HEK293 (cell line): ENCODE measurements around the gene BCAS3.

Experiments used
- CTCF ChIA-PET: fragments of 350-600 bp; formaldehyde crosslinking; extraction: SDS; loops from one replicate; lab custom pipeline; 2021; ENCODE audit warnings: antibody characterized with exemption; lab: Yijun Ruan, JAX
- POLR2A ChIA-PET: fragments of 300-600 bp; formaldehyde crosslinking; extraction: SDS; loops from one replicate; lab custom pipeline; 2020; ENCODE audit warnings: antibody characterized with exemption, inconsistent platforms; lab: Yijun Ruan, JAX
- H3K27ac ChIP-seq: fragments of 200-500 bp; sonication (Bioruptor generic); 2 replicates; pipeline ENCODE4 v1.5.1; 2014; ENCODE audit warnings: low read depth, low read length, control low read depth, inconsistent platforms; ENCODE audit errors: extremely low read depth
- H3K36me3 ChIP-seq, 2 experiments: fragments of 200-500 bp in 1 of 2; sonication (Bioruptor generic) in 1 of 2; 1 replicate in 1 of 2; 2 replicates in 1 of 2; pipeline ENCODE4 v1.5.1; 2014 to 2017; ENCODE audit warnings: inconsistent platforms in 2 of 2, low read length in 2 of 2; ENCODE audit not compliant: control insufficient read depth in 2 of 2, insufficient read depth in 1 of 2
- H3K4me1 ChIP-seq: fragments of 200-500 bp; sonication (Bioruptor generic); 2 replicates; pipeline ENCODE4 v1.5.1; 2014; ENCODE audit warnings: mild to moderate bottlenecking, low read length, inconsistent platforms; ENCODE audit not compliant: control insufficient read depth, insufficient read depth
- H3K4me3 ChIP-seq: 2 replicates; pipeline ENCODE4 v1.5.1; 2011; ENCODE audit warnings: low read depth, mild to moderate bottlenecking, control low read depth, low read length, moderate library complexity
- H3K9me3 ChIP-seq: fragments of 200-500 bp; sonication (Bioruptor generic); 2 replicates; pipeline ENCODE4 v1.5.1; 2014; ENCODE audit warnings: low read depth, low read length, inconsistent platforms; ENCODE audit not compliant: control insufficient read depth, insufficient read depth
- GFI1B ChIP-seq: fragments of 450-650 bp; formaldehyde crosslinking; IDR thresholded peaks from 2 replicates; pipeline ENCODE4 v1.5.1; 2016; ENCODE audit warnings: missing biosample characterization, missing genetic modification characterization
- GLI2 ChIP-seq: fragments of 450-650 bp; formaldehyde crosslinking; IDR thresholded peaks from 2 replicates; pipeline ENCODE4; 2017; ENCODE audit warnings: missing biosample characterization, missing genetic modification characterization, low read depth, borderline replicate concordance
- MYNN ChIP-seq: fragments of 450-650 bp; formaldehyde crosslinking; IDR thresholded peaks from 2 replicates; pipeline ENCODE4 v1.5.1; 2016; ENCODE audit warnings: missing biosample characterization, missing genetic modification characterization, borderline replicate concordance
- PRDM4 ChIP-seq: fragments of 450-650 bp; formaldehyde crosslinking; IDR thresholded peaks from 2 replicates; pipeline ENCODE4 v1.5.1; 2017; ENCODE audit warnings: missing biosample characterization, missing genetic modification characterization
- SCRT2 ChIP-seq: fragments of 450-650 bp; formaldehyde crosslinking; IDR thresholded peaks from 2 replicates; pipeline ENCODE4 v1.5.1; 2016; ENCODE audit warnings: missing biosample characterization, missing genetic modification characterization
- TCF7L2 ChIP-seq: IDR thresholded peaks from 2 replicates; pipeline ENCODE4 v1.6.1; 2011; ENCODE audit warnings: low read depth, mild to moderate bottlenecking, inconsistent platforms, low read length, moderate library complexity, borderline replicate concordance
- ZNF169 ChIP-seq: fragments of 450-650 bp; formaldehyde crosslinking; IDR thresholded peaks from 2 replicates; pipeline ENCODE4 v1.5.1; 2016; ENCODE audit warnings: missing biosample characterization, missing genetic modification characterization
- ZNF302 ChIP-seq: fragments of 450-650 bp; formaldehyde crosslinking; IDR thresholded peaks from 2 replicates; pipeline ENCODE4 v1.5.1; 2016; ENCODE audit warnings: missing biosample characterization, missing genetic modification characterization, low read depth
- ZNF404 ChIP-seq: fragments of 450-650 bp; formaldehyde crosslinking; IDR thresholded peaks from 2 replicates; pipeline ENCODE4 v1.5.1; 2017; ENCODE audit warnings: missing biosample characterization, missing genetic modification characterization
- ZNF549 ChIP-seq: fragments of 450-650 bp; IDR thresholded peaks from 2 replicates; pipeline ENCODE4 v1.5.1; 2018; ENCODE audit warnings: missing biosample characterization, missing genetic modification characterization, mild to moderate bottlenecking, inconsistent platforms, moderate library complexity
- ZNF791 ChIP-seq: fragments of 450-650 bp; formaldehyde crosslinking; IDR thresholded peaks from 2 replicates; pipeline ENCODE4 v1.5.1; 2016; ENCODE audit warnings: missing biosample characterization, missing genetic modification characterization
- TF ChIP-seq, protein P1 (sequence below): fragments of 450-650 bp; formaldehyde crosslinking; IDR thresholded peaks from 2 replicates; pipeline ENCODE4 v1.5.1; 2016; ENCODE audit warnings: missing biosample characterization, missing genetic modification characterization, borderline replicate concordance
- TF ChIP-seq, protein P2 (sequence below): fragments of 450-650 bp; formaldehyde crosslinking; IDR thresholded peaks from 2 replicates; pipeline ENCODE4 v1.5.1; 2016; ENCODE audit warnings: missing biosample characterization, missing genetic modification characterization

Gene BCAS3

GRCh38 chr17:61299517-61300513, 622.2 kb downstream of the BCAS3 start:
- Histone ChIP-seq H3K36me3 (no peaks in the 10 kb centered on the region), H3K4me3 (no peak overlapping the region), H3K9me3 (no peaks in the 10 kb centered on the region), H3K27ac (no peak overlapping the region), H3K4me1 (no peaks in the 10 kb centered on the region)
- CTCF ChIA-PET, result interaction anchor here (1.0 to 1.1 kb wide), 2 partner anchors 9 to 579 kb away, joined by 3 read pairs; no protein-coding TSS in a partner anchor
- TF ChIP-seq ZNF302 (tag by site-specific recombination) (no peak), TCF7L2 (no peak), ZNF791 (no peak), MYNN (no peak), GFI1B (no peak), ZNF404 (no peak)
- TF ChIP-seq, protein P1, sequence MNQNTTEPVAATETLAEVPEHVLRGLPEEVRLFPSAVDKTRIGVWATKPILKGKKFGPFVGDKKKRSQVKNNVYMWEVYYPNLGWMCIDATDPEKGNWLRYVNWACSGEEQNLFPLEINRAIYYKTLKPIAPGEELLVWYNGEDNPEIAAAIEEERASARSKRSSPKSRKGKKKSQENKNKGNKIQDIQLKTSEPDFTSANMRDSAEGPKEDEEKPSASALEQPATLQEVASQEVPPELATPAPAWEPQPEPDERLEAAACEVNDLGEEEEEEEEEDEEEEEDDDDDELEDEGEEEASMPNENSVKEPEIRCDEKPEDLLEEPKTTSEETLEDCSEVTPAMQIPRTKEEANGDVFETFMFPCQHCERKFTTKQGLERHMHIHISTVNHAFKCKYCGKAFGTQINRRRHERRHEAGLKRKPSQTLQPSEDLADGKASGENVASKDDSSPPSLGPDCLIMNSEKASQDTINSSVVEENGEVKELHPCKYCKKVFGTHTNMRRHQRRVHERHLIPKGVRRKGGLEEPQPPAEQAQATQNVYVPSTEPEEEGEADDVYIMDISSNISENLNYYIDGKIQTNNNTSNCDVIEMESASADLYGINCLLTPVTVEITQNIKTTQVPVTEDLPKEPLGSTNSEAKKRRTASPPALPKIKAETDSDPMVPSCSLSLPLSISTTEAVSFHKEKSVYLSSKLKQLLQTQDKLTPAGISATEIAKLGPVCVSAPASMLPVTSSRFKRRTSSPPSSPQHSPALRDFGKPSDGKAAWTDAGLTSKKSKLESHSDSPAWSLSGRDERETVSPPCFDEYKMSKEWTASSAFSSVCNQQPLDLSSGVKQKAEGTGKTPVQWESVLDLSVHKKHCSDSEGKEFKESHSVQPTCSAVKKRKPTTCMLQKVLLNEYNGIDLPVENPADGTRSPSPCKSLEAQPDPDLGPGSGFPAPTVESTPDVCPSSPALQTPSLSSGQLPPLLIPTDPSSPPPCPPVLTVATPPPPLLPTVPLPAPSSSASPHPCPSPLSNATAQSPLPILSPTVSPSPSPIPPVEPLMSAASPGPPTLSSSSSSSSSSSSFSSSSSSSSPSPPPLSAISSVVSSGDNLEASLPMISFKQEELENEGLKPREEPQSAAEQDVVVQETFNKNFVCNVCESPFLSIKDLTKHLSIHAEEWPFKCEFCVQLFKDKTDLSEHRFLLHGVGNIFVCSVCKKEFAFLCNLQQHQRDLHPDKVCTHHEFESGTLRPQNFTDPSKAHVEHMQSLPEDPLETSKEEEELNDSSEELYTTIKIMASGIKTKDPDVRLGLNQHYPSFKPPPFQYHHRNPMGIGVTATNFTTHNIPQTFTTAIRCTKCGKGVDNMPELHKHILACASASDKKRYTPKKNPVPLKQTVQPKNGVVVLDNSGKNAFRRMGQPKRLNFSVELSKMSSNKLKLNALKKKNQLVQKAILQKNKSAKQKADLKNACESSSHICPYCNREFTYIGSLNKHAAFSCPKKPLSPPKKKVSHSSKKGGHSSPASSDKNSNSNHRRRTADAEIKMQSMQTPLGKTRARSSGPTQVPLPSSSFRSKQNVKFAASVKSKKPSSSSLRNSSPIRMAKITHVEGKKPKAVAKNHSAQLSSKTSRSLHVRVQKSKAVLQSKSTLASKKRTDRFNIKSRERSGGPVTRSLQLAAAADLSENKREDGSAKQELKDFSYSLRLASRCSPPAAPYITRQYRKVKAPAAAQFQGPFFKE (tag by site-specific recombination), result no peak
- POLR2A ChIA-PET, result no interaction called here

GRCh38 chr17:61302953-61303816, 625.5 kb downstream of the BCAS3 start:
- Histone ChIP-seq H3K9me3 (no peaks in the 10 kb centered on the region), H3K36me3 (no peaks in the 10 kb centered on the region), H3K4me3 (no peak overlapping the region), H3K4me1 (no peaks in the 10 kb centered on the region), H3K27ac (no peak overlapping the region)
- CTCF ChIA-PET, result interaction anchor here (1.1 kb wide), 1 partner anchor 11 kb away, joined by 3 read pairs; no protein-coding TSS in a partner anchor
- POLR2A ChIA-PET, result no interaction called here
- TF ChIP-seq PRDM4 (tag by site-specific recombination) (no peak), ZNF169 (no peak), GLI2 (tag by site-specific recombination) (no peak), ZNF404 (no peak), SCRT2 (tag by site-specific recombination) (peak; percentile 74), ZNF549 (tag by site-specific recombination) (no peak)
- TF ChIP-seq, protein P2, sequence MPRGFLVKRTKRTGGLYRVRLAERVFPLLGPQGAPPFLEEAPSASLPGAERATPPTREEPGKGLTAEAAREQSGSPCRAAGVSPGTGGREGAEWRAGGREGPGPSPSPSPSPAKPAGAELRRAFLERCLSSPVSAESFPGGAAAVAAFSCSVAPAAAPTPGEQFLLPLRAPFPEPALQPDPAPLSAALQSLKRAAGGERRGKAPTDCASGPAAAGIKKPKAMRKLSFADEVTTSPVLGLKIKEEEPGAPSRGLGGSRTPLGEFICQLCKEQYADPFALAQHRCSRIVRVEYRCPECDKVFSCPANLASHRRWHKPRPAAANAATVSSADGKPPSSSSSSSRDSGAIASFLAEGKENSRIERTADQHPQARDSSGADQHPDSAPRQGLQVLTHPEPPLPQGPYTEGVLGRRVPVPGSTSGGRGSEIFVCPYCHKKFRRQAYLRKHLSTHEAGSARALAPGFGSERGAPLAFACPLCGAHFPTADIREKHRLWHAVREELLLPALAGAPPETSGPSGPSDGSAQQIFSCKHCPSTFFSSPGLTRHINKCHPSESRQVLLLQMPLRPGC (tag by site-specific recombination), result no peak
